CD4-positive, alpha-beta T cell treated with Interleukin-17A for 4 hours (primary cell): ENCODE results near the gene HOXB2.

ENCODE experiments used
- DNase-seq: peaks from one replicate; pipeline ENCODE4 v3.0.0-alpha.2; 2020; ENCODE audit warnings: mixed read lengths

The HOXB2 gene

DNA sequence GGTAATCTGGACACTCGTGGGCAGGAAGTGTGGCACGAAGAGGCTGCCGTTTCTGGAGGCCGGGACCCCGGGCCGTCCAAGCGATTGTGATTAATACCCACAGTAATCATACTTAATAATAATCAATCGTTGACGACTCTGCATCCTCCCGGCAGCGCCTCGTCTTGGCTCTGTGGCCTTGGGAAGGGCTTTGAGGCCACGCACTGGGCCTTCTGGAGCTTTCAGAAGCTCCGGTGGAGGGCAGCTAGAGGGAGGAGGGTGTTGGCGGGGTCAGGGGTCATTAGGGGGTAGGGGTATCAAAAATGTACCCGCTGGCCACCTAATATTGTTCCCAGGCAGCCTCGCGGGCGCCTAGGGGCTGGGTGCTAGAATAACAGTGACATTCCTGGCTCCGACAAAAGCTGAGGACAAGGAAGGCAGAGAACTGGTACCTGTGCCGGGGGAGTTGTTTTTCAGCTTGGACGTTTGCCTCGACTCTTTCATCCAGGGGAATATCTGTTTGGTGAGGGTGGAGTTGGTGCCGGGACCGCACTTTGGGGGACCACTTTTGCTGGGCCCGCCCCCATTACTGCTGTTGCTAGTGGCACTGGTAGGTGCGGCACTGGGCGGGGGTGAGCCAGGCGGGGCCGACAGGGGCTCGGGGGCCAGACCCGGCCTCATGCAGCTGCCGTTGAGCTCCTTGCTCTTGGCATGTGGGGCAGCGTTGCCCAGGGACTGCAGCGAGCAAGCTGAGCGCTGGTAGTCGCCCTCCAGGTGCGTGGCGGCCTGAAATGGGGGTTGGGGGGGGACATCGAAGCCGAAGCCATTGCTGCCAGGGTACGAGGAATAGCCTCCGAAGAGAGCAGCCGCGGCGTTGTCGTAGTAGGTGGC, 6.9 kb upstream of the HOXB2 start:
- no peak for DNase-seq

DNA sequence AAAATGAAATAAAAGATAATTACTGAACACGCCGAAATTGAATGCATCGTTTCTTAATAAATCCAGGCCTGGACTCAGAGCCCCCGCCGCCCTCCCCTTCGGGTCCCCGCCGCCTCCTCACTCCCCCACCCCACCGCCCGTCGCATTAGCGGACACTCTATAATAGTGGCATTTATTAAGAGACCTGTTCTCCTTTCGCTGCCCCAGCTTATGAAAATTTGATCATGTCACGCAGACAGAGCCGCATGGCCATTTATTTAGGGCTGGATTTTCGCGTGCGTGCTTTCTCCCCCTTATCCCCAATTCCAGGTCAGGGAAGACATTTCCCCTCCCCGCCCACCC, 6.3 kb upstream of the HOXB2 start:
- DNase-seq: no peak

DNA sequence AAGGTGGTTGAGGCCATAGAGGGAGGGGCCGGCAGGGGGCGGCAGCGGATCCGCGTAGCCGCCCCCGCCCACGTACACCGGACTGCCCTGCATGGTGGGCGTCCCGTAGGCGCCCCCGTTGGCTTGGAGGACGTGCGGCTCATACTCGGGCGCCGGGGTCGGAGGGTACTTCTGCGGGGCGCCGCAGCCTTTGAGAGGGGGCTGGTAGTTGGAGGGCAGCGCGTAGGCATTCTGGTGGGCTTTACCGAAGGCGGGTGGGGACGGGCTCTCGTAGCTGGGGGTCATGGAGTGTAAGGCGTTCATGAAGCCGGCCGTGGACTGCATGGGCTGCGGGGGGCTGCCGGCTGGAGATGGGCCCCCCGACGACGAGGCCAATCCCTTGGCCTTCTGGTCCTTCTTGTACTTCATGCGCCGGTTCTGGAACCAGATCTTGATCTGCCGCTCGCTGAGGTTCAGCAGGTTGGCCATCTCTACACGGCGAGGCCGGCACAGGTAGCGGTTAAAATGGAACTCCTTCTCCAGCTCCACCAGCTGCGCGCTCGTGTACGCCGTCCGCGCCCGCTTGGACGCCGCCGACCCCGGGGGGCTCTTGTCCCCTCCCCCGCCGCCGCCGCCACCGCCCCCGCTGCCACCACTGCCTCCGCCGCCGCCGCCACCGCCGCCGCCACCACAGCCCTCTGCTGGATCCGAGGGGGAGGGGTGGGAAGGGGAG, 5.7 kb upstream of the HOXB2 start:
- DNase-seq: no peak

DNA sequence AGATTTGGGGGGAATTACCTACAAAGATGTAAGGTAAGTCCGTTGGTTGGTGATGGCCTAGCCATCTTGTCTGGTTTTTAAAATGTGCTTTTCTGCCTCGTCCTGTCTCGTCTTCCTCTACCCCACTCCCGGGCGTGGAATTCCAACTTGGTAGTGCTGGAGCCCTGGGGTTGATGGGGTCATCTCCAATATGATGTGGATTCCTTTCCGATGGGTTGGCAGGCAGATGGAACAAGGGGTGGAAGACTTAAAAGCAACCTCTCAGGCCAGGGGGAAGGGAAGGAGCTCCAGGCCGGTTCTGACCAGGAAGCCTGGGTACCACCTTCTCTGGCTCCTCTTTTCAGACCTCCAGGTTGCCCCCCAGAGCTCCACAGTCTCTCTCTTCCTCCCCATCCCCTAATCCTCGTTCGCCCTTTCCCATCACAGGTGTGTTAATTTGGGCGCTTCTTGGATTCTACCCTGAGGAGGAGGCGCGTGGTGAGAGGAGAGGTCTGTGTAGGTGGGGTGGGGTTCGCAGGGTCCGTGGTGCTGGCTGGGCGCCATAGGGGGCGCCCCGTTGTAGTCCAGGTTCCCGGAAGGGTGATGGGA, 5.1 kb upstream of the HOXB2 start:
- DNase-seq: no peak

DNA sequence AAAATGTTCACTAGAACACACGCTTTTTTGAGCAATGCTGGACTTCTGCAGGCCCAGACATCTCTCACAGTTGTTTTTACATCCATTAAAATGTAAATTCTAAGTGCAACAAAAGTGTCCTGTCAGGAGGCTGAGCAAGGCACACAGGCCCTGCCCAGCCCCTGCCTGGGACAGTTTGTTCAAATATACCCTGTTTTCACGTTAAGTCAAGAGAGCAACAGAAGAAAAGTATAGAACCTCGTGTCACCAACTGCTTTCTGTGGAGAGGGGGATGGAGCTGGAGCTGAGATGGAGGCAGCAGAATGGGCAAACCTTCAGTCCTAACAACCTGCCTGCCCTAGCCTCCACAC, 4.3 kb upstream of the HOXB2 start:
- DNase-seq: no peak

DNA sequence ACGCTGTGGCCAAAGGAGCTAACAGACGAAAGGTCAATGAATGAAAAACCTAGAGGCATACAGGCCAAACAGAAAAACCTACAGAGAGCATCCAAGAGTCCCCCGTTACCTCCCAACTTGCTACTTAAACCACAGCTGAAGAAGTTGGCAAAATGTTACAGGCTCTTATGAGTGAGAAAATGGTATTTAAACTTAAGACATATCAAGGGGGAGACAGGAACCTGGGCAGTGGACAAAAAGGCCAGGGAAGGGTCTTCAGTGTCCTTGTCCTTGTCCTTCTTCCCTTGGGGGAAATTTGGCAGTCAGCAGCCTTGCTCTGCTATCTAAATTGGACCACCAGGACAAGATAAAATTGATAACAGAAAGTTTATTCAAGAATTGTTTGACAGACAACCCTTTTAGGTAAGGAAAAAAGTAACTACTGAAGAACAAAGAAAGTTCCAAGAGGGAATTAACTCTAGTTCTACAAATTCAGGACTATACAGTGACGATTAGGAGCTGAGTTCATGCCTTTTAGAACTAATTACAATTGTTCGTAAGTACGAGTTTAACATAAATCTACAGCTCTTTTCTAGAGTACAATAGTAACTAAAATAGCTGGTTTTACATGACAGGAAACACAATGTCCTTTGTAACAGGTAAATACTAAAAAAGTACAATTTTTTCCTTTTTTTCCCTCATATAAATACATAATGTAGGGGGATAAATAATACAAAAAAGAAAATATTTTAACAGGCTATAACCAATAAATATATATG, 3.8 kb upstream of the HOXB2 start:
- DNase-seq: no peak

DNA sequence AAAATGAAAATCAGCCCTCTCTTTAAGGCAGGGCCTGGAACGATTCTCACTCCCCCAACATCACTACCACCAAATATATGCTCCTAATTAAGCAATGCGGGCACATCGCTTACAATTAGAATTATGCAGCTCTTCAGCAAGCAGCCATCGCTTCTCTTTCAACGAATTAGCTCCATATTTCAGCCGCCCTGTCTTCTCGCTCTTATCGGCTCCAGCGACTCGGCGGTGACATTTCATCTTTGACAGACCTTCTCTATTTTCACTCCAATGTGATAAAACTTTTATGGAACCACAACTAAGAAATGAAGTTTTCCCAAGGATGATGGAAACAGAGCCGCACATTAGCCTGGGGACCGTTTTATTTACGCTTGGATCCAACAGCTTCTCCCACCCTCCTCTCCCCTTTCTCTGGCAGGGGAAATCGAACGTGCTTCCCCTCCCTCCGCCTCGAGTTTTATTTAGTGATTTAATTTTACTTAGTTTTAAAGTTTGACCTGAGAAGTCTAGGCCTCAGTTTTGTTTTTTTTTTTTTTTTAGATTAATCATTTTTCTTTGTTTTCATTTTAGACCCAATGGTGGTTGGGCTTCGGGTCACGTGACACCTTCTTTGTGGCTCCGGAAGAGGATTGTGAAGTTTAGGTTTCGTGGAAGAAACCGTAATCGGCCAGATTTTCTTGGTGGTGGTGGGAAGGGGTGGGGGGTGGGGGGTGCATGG, 3.1 kb upstream of the HOXB2 start:
- peak; percentile 73 for DNase-seq

DNA sequence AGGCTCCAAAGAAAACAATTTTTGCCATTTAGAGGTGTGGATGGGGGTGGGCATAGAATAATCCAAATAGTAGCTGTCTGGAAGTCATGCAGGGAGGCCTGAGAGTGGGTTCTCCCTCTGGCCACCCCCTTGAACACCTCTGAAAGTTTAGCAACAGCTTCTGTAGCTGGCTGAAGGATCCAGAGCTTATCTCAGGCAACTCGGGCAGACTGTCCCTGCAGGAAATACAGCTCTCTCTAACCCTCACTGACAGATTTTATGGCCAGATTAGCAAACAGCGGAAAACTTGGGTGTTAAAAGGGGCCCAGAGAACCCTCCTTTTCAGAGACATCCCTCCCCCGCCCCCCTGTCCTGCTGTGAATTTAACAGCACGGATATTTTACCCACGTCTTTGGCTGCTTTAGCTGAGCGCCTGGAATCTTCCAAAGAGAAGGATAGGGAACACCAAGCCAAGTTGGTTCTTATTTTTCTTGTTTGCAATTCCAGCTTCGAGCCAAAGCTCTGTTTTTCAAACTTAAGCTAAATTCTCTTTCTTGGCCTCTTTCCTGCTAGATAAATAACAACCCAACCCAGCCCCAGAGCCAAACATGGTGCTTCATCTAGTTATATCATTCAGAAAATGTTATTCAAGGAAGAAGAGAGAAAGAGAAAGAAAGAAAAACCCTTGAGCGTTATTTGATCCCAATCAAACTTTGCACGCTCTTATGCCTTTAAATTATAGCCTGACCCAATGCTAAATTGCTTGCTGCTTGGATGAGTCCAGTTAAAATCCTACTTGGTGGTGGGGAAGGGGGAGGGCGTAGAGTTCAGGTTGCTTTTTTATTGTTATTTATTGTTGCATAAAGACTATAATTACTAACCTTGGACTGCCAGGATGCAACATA, 2.3 kb upstream of the HOXB2 start:
- DNase-seq: peak; percentile 45

DNA sequence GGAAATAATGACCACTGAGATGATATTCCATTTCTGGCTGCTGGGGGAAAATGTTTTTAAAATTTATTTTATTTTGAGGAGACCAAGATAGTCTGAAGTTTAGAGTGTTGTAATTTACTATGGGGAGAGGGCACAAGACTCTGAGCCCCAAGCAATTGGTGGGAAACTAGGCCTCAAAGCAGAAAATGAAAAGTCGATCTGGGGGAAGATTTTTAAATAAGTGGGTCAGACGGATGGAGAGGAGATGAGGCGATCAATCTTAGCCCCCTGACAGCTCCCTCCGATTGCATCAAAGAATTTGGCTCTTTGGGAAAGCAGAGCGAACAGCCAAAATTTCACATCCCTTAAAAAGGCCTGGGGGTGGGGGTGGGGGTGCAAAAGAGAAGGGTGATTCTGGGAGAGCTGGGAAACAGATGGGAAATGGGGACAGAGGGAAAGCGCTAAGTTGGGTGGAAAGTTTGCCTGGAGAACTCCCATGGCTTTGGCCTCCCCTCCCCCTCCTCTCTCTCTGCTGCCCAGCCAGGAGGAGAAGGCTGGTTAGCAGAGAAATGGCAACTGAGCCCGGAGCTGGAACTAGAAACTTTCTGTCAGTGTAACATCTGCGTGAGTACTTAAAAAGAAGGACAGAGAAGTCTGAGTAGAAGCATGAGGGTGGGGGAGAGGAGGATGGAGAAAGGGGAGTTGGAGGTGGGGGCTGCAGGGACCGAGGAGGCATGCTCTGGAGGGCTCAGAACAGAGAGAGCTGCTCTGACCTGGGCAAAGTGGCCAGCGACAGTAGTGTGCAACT, 1.4 kb upstream of the HOXB2 start:
- no peak for DNase-seq

DNA sequence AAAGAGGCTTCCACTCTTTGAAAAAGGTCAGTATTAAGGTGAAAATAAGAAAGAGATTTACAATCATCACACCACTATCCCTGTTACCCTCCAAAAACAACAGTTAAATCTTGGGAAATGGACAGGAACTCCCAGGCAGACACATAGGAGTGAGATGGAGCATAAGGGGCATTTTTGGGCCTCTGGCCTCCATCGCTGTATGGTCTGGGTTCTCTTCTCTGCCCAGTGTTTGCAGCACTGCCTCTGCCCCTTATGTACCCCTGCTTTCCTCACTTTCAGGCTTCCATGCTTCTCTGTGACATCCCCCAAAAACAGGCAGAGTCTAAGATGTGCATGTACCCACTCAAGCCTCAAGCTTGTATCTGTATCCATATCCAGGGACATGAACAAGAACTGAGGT, 630 bp upstream of the HOXB2 start:
- DNase-seq: no peak

DNA sequence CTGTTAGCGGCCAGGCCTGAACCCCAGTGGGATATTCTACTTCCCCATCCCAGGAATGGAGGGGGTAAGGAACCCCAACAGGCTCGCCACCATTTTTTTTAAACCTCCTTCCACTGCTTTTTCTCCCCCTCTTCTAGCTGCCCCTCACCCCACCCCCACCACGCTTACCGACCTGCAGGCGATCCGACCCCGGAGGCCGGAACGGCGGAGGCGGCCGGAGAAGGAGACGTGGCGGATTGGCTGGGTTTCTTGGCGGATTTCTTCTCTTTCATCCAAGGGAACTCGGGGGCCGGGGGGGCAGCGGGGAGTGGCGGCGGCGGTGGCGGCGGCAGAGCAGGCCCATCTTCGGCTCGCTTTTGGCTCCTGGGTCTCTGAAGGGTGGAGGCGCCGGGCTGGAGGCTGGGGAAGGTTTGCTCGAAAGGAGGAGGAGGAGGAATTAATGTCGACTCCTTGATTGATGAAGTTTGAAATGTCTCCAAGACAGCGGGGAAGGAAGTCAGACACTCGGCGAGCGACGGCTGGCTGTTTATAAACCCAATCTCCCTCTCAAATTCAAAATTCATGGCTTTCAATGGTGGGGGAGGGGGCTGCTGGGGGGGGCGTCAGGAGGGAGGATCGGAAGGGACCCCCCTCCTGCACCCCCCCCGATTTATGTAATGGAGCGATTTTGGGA, 424 bp downstream of the HOXB2 start:
- DNase-seq: peak; percentile 66

DNA sequence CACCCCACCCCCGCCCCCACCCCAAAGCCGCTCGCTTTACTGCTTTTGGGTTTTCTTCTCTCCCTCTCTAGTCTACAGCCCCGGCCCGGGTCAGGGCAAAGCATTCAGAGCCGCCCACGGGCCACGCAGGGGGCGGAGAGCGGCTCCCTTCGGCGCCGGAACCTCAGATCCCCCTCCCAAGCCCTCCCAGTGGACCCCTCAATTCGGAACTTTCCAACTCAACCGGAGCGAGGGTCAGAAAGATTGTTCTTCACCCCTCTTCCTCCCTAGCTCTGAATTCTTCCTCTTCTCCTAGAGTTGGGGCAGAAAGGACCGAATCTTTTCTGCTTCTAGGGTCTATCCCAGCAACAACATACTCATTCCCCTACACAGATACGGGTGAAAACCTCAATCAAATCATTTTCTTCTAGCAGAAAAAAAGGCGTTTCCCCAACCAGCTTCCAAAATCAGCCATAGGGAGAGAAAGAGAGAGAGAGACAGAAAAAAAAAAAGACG, 1.0 kb downstream of the HOXB2 start:
- DNase-seq: no peak

DNA sequence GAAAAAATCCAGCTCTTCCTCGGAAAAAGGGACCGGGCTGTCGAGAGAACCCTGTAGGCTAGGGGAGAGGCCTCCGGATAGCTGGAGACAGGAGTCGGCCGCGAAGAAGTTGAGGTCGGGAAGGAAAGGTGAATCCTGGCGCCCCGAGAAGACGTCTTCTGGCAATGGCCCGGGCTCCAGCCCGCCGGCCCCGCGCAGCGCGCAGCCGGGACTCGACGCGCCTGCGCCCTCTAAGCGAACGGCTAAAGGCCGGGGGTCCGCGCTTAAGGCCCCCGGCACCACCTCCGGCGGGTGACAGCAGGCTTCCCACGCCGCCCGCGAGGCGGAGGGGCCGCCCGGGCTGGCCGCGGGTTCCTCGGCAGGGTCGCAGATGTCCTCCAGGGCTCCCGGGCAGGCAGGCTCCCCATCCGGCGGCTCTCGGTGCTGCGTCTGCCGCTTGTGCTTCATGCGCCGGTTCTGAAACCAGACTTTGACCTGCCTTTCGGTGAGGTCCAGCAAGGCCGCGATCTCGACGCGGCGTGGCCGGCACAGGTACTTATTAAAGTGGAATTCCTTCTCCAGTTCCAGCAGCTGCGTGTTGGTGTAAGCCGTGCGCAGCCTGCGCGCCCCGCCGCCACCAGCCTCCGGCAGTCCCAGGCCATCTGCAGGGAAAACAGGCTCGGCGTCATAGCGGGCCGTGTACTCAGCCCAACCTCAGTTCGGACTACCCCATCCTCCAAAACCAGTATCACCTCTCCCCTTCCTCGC, 1.6 kb downstream of the HOXB2 start:
- peak; percentile 72 for DNase-seq

DNA sequence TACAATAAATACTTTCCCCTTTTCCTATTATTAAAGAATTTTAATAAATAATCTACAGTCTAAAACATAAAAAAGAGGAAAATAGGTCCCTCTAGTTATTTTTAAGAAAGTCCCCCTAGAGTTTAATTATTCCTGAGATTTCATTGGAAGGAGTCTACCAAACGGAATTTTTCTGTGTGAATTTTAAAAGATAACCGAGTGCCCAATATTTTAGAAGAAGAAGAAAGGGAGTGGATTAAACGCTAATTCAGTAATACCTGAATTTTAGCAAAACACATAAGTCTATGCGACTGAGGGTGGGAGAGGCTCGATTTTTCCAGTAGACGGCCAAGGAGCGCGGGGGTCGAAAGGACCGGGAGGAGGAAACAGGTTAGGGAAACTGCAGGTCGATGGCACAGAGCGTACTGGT, 2.2 kb downstream of the HOXB2 start:
- DNase-seq: no peak

DNA sequence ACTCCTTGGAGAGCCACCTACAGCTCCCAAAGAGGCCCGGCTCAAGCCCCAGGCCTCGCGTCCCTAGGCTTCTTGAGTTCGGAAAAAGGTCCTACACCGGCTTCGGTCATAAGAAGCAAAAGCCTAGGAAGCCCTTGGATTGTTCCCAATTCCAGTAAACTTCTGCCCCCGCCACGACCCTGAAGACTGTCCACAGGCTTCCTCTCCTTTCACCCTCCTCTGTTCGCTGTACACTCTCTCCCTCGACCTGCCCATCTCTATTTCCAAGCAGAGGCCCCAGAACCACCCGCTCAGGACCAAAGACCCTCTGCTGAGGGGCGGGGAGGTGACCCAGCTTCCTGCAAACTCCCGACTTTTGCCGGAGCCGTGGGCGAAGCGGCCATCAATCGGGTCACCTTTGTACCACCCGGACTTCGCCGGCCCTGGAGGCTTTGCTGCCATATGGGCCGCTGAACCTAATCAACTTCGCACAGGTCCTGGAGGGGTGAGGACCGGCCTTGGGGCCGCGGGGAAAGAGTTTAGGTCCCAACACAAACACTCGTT, 2.7 kb downstream of the HOXB2 start:
- DNase-seq: peak; percentile 56

DNA sequence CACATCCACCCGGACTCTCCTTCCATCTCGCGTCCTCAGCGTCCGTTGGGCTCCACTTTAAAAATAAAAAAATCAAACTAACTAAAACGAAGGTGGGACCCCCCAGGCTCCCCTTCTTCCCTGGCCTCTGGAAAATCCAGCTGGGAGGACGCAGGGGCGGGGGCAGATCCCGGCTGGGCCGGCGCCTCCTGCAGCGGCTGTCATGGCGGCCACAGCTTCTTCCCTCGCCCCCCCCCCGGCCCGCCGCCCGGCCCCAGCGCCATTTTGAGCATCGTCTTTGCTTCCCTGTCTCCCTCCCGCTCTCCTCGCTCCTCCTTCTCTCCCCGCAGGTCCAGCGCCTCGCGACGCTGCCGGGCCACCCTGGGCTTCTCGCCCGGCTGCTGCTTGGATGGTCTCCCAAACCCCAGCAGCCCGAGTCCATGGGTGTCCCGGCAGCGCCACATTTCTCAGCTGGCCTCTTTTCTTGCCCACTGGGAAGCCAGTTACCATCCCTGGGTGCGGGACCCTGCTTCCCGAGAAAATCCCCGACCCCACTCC, 3.3 kb downstream of the HOXB2 start:
- peak; percentile 70 for DNase-seq

DNA sequence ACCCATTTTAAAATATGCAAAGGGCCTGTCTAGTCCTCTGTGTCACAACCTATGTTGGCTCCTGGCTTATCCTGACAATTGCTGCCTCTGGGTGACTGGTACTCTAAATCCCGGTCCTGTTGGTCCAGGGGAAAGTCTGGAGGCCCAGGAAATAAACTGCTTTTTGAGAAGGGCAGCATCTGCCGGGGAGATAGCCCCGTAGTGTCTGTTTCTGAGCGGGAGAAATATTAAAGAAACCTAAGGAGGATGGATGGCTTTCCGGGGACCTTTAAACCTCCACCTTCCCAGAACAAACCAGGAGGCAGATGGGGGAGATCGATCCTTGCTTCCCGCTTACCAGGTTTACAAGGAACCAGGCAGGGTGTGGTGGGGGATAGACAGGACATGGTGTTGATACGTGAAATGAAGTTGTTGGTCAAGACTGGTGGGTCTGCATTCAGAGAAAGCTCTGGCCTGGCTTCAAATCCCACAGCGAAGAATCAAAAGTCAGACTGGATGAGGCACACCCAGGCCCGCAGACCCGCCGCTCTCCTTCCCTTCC, 3.8 kb downstream of the HOXB2 start:
- no peak for DNase-seq

DNA sequence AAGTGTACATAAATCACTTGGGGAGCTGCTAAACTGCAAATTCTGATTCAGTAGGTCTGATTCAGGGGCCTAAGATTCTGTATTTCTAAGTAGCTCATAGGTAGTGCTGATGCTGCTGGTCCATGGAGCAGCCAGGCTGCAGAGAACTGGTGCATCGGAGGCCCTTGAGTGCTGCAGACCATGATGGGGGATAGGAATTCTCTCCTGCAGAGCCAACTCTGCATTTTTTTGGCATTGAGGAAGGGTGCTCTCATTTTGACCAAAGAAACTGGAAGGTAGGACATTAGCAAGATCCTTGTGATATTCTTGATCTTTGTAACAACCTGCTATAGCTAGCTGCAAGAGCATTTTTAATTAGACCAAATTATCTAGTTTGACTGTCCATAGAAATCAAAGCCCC, 4.7 kb downstream of the HOXB2 start:
- no peak for DNase-seq
